PFSK-1 (cell line): Measurements from ENCODE around the gene C5orf15.

Experiments
- POLR2AphosphoS5 ChIP-seq: IDR thresholded peaks from 2 replicates; pipeline ENCODE4 v1.6.1; 2012; ENCODE audit warnings: low read depth, mild to moderate bottlenecking, control low read depth, low read length, moderate library complexity
- REST ChIP-seq, 2 experiments: IDR thresholded peaks; 2 replicates each; pipeline versions ENCODE4 v1.6.1 to v1.8.0; 2011 to 2012; ENCODE audit warnings: low read depth in 2 of 2, low read length in 2 of 2, control low read depth in 1 of 2, inconsistent platforms in 1 of 2, mild to moderate bottlenecking in 1 of 2, moderate library complexity in 1 of 2; ENCODE audit not compliant: insufficient read depth in 1 of 2
- SIN3A ChIP-seq: IDR thresholded peaks from 2 replicates; pipeline ENCODE4 v1.6.1; 2012; ENCODE audit warnings: mild to moderate bottlenecking, low read length, moderate library complexity, borderline replicate concordance; ENCODE audit not compliant: insufficient read depth

GRCh38 chr5:133994990-133995333 lies 26.5 kb upstream of the C5orf15 start:
- TF ChIP-seq POLR2AphosphoS5: no peak
- TF ChIP-seq REST (IDR thresholded peaks at IDR 0.05; ENCODE audit: insufficient read depth in 1 of 2, low read depth in 2 of 2, low read length in 2 of 2): no peak
- TF ChIP-seq SIN3A: no peak
